Measurements from ENCODE around the gene ERVH48-1. TPM values are rescaled to one million over a fixed set of nuclear protein-coding genes. Genes with fewer than 3 reads are reported as not detected.

ERVH48-1 gene
- total RNA-seq, 1 experiment from 2014 or later, result not detected

- CTCF ChIA-PET, result no interaction called here
- no peak overlapping the region for H3K4me2 ChIP-seq
- BruUV-seq (replicated peaks), result no TSS peak
- no peaks in the 10 kb centered on the region for H3K27me3 ChIP-seq (ENCODE audit: insufficient read depth, low read depth)
- H4K20me1 ChIP-seq (ENCODE audit: insufficient read depth), result no peaks in the 10 kb centered on the region
- no peak for DNase-seq
- H3K4me1 ChIP-seq (replicated peaks; ENCODE audit: insufficient read depth), result no peaks in the 10 kb centered on the region
- TF ChIP-seq CTCF (conservative IDR thresholded peaks at IDR 0.05) (no peak), EZH2 (IDR thresholded peaks at IDR 0.05; ENCODE audit: low read depth) (no peak)
- POLR2A ChIA-PET (ENCODE audit: unreplicated experiment), result no interaction called here
- no peaks in the 10 kb centered on the region for H3K9me2 ChIP-seq (ENCODE audit: insufficient read depth)
- H3K79me2 ChIP-seq (ENCODE audit: low read depth), result peaks cover 3% of the 10 kb centered on the region; the same call in 1 of the 2 replicates
- no peaks in the 10 kb centered on the region for H3F3A ChIP-seq (ENCODE audit: insufficient read depth, low read depth)
- H3K36me3 ChIP-seq (ENCODE audit: low read depth), result no peaks in the 10 kb centered on the region
- H3K4me3 ChIP-seq, result no peak overlapping the region
- no peak overlapping the region for H3K27ac ChIP-seq
- H3K9me3 ChIP-seq (ENCODE audit: insufficient read depth, low read depth), result no peaks in the 10 kb centered on the region
- no peak overlapping the region for H2AFZ ChIP-seq
- intact Hi-C loops (cut with micrococcal nuclease; ENCODE audit: unreplicated experiment), result no loop called here
These were observed 25.0 kb downstream of the ERVH48-1 start for GRCh38 chr21:42900446-42900845.

- CTCF ChIA-PET, result interaction anchor here (0.7 kb wide), 1 partner anchor 20 kb away, joined by 3 read pairs; no protein-coding TSS in a partner anchor
- H3K4me3 ChIP-seq, result peak within 1 kb of the TSS; percentile 99
These were observed 32.3 kb downstream of the ERVH48-1 start, which contains the start of gene NDUFV3 for GRCh38 chr21:42892931-42893755. Gene NDUFV3 (plus strand): TSS chr21:42893309. CDS start chr21:42893334, 25 bp downstream.

GRCh38 chr21:42892582-42892930, 32.9 kb downstream of the ERVH48-1 start:
- no peak for TF ChIP-seq EZH2 (IDR thresholded peaks at IDR 0.05; ENCODE audit: low read depth)
- TF ChIP-seq CTCF (conservative IDR thresholded peaks at IDR 0.05), result no peak
- POLR2A ChIA-PET (ENCODE audit: unreplicated experiment), result interaction anchor here (0.6 kb wide), 2 partner anchors 12 to 424 kb away, joined by 4 to 5 read pairs; no protein-coding TSS in a partner anchor
- no peaks in the 10 kb centered on the region for H3K36me3 ChIP-seq (ENCODE audit: low read depth)
- H3K27ac ChIP-seq, result peak overlapping the region; percentile 89
- H3K79me2 ChIP-seq (ENCODE audit: low read depth), result peaks cover 20% of the 10 kb centered on the region
- 0 out of 2 replicates have a peak, but pooled peaks cover 5% of the 10 kb centered on the region for H4K20me1 ChIP-seq (ENCODE audit: insufficient read depth)
- no peaks in the 10 kb centered on the region for H3K4me1 ChIP-seq (replicated peaks; ENCODE audit: insufficient read depth)
- DNase-seq, result no peak
- TSS peak; percentile 88 for BruUV-seq (replicated peaks)
- peak overlapping the region; percentile 84 for H2AFZ ChIP-seq
- peak overlapping the region; percentile 99 for H3K4me3 ChIP-seq
- H3K4me2 ChIP-seq, result peak overlapping the region; percentile 82
- intact Hi-C loops (cut with micrococcal nuclease; ENCODE audit: unreplicated experiment), result loop anchor here (2.0 kb wide), 1 partner anchor 14 kb away; the partner anchor contains the start of gene WDR4
- H3K9me2 ChIP-seq (ENCODE audit: insufficient read depth), result no peaks in the 10 kb centered on the region
- H3K9me3 ChIP-seq (ENCODE audit: insufficient read depth, low read depth), result no peaks in the 10 kb centered on the region
- no peaks in the 10 kb centered on the region for H3K27me3 ChIP-seq (ENCODE audit: insufficient read depth, low read depth)
- H3F3A ChIP-seq (ENCODE audit: insufficient read depth, low read depth), result peaks cover 12% of the 10 kb centered on the region
- CTCF ChIA-PET, result interaction anchor here (0.7 kb wide), 1 partner anchor 19 kb away, joined by 3 read pairs; no protein-coding TSS in a partner anchor

More at GRCh38 chr21:42892931-42893755, 32.3 kb downstream of the ERVH48-1 start, which contains the start of gene NDUFV3:
- TSS peak; percentile 80 for BruUV-seq (replicated peaks)
- Histone ChIP-seq H3F3A (ENCODE audit: insufficient read depth, low read depth) (peaks cover 12% of the 10 kb centered on the region), H3K9me2 (ENCODE audit: insufficient read depth) (no peaks in the 10 kb centered on the region), H3K9me3 (ENCODE audit: insufficient read depth, low read depth) (no peaks in the 10 kb centered on the region), H3K79me2 (ENCODE audit: low read depth) (peaks cover 20% of the 10 kb centered on the region), H3K27me3 (ENCODE audit: insufficient read depth, low read depth) (no peaks in the 10 kb centered on the region), H3K27ac (peak within 1 kb of the TSS; percentile 89), H2AFZ (peak within 1 kb of the TSS; percentile 87), H3K4me1 (replicated peaks; ENCODE audit: insufficient read depth) (no peaks in the 10 kb centered on the region), H3K36me3 (ENCODE audit: low read depth) (no peaks in the 10 kb centered on the region), H4K20me1 (ENCODE audit: insufficient read depth) (0 out of 2 replicates have a peak, but pooled peaks cover 5% of the 10 kb centered on the region), H3K4me2 (peak within 1 kb of the TSS; percentile 87)
- peak; percentile 90 to 96 for DNase-seq
- intact Hi-C loops (cut with micrococcal nuclease; ENCODE audit: unreplicated experiment), result loop anchor here (2.0 kb wide), 1 partner anchor 14 kb away; the partner anchor contains the start of gene WDR4
- no peak for TF ChIP-seq EZH2 (IDR thresholded peaks at IDR 0.05; ENCODE audit: low read depth)
- POLR2A ChIA-PET (ENCODE audit: unreplicated experiment), result interaction anchor here (0.5 to 0.6 kb wide), 3 partner anchors 140 to 847 kb away, joined by 3 to 5 read pairs (median 5); no protein-coding TSS in a partner anchor
